SU-DHL-6 (cell line): ENCODE measurements around the gene CDH22.

Source experiments
- EZH2phosphoT487 ChIP-seq: fragments of 200-600 bp; sonication (generic), shearing (Covaris generic); conservative IDR thresholded peaks from 2 replicates; pipeline ENCODE4 v1.6.1; 2018; ENCODE audit warnings: mild to moderate bottlenecking, antibody characterized with exemption, low read length, moderate library complexity, mixed read lengths
- TF ChIP-seq, protein P1 (sequence below): fragments of 200-600 bp; sonication (generic); IDR thresholded peaks from one replicate; pipeline ENCODE4 v1.5.1; 2017; ENCODE audit warnings: antibody characterized with exemption, mild to moderate bottlenecking, low read length, moderate library complexity; ENCODE audit not compliant: insufficient read depth, poor library complexity, severe bottlenecking

DNA sequence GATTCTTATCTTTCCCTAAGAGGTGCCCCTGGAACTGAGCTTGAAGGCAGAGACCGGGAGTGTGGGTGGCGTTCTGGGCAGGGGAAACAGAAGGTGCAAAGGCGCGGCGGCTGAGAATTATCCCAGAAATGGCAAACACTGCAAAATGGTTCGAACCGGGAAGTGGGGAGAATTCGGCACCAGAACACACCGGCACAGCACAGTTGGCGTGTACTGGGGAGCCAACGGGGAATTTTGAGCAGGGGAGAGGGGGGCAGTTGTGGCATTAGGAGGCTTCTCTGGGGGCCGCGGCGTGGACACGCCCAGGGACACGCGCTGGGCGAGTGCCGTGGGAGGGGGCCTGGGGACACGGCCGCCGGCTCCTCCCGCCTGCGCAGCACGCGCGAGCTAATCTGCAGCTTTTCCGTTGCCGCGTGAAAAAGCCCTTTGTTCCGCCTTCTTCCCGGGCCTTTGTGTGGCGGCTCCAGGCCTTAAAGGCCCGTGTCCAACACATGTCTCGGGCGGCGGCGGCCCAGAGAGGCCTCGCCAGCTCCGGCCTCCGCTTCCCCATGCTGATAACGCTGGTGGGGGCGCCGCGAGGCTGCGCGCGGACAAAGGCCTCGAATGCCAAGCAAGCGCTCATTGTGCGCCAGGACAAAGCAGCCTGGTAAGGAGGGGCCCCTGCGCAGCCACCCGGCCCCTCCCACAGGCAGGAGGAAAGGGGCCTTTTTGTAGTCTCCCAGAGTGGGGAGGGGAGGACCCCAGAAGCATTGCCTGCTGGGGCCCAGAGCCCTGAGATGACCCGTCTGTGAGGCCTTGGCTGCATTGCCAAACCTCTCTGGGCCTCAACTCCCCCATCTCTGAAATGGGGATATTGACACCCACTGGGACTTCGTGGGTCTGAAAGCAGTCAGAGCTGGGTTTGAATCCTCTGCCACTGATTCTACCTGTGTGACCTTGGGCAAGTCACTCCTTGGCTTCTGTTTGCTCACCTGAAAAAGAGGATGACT lies 107.4 kb downstream of the CDH22 start:
- TF ChIP-seq, protein P1, sequence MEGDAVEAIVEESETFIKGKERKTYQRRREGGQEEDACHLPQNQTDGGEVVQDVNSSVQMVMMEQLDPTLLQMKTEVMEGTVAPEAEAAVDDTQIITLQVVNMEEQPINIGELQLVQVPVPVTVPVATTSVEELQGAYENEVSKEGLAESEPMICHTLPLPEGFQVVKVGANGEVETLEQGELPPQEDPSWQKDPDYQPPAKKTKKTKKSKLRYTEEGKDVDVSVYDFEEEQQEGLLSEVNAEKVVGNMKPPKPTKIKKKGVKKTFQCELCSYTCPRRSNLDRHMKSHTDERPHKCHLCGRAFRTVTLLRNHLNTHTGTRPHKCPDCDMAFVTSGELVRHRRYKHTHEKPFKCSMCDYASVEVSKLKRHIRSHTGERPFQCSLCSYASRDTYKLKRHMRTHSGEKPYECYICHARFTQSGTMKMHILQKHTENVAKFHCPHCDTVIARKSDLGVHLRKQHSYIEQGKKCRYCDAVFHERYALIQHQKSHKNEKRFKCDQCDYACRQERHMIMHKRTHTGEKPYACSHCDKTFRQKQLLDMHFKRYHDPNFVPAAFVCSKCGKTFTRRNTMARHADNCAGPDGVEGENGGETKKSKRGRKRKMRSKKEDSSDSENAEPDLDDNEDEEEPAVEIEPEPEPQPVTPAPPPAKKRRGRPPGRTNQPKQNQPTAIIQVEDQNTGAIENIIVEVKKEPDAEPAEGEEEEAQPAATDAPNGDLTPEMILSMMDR = no peak
- TF ChIP-seq EZH2phosphoT487 = no peak
